GM19043 (cell line): Measurements from ENCODE around the gene PRKD2.
"Not testable (repeated sequence)": the region's sequence is repeated elsewhere in the genome, so short reads cannot be mapped to it uniquely, and the experiment has no call there.

Experiments
- ATAC-seq: cut with Tn5 transposase; IDR thresholded peaks from one replicate; pipeline ENCODE4 v1.9.1; 2021; ENCODE audit warnings: low read depth; ENCODE audit not compliant: unreplicated experiment

The PRKD2 gene

GRCh38 chr19:46637224-46637623, 79.7 kb downstream of the PRKD2 start:
- no peak for ATAC-seq

GRCh38 chr19:46635920-46636761, 80.8 kb downstream of the PRKD2 start, which contains the start of gene GNG8:
Gene GNG8 (minus strand): TSS chr19:46636202. CDS start chr19:46634682, 1,520 bp downstream.
- no peak for ATAC-seq

GRCh38 chr19:46634656-46635218, 82.2 kb downstream of the PRKD2 start:
- ATAC-seq = no peak

- ATAC-seq = no peak
Observed at GRCh38 chr19:46634045-46634655, 82.8 kb downstream of the PRKD2 start.

GRCh38 chr19:46633130-46633529, 83.8 kb downstream of the PRKD2 start:
- no peak for ATAC-seq

- no peak for ATAC-seq
Observed at GRCh38 chr19:46631481-46631880, 85.4 kb downstream of the PRKD2 start.

- no peak for ATAC-seq
Observed at GRCh38 chr19:46630586-46631205, 86.2 kb downstream of the PRKD2 start.

- no peak for ATAC-seq
Observed at GRCh38 chr19:46629546-46630025, 87.3 kb downstream of the PRKD2 start.

GRCh38 chr19:46628970-46629369, 87.9 kb downstream of the PRKD2 start:
- not testable (repeated sequence) for ATAC-seq

- ATAC-seq = no peak
Observed at GRCh38 chr19:46626446-46626845, 90.5 kb downstream of the PRKD2 start.

GRCh38 chr19:46625731-46626130, 91.2 kb downstream of the PRKD2 start:
- no peak for ATAC-seq

- no peak for ATAC-seq
Observed at GRCh38 chr19:46624958-46625661, 91.8 kb downstream of the PRKD2 start, which contains the start of gene PTGIR. Gene PTGIR (minus strand): TSS chr19:46625089. CDS start chr19:46624225, 864 bp downstream.
